GM12878 (cell line): ENCODE measurements around the gene ZNF791. TPM values are rescaled to one million over a fixed set of nuclear protein-coding genes. Genes with fewer than 3 reads are reported as not detected.
"Not testable (repeated sequence)": the region's sequence is repeated elsewhere in the genome, so short reads cannot be mapped to it uniquely, and the experiment has no call there.

ENCODE experiments used
- ATAC-seq: fragments of 200-7000 bp; cut with Tn5 transposase; 3 replicates; pipeline ENCODE4 v1.9.1; 2020; ENCODE audit warnings: mild to moderate bottlenecking, moderate library complexity
- BruUV-seq: library from RNA; stranded (reverse); fragments of 400-500 nt; replicated peaks from 2 replicates; lab custom pipeline; 2021; lab: Mats Ljungman, UMichigan
- CTCF ChIA-PET: fragments of 300-600 bp; sonication (Branson Sonifier 250); formaldehyde crosslinking; extraction: SDS; loops from one replicate; lab custom pipeline; 2021; ENCODE audit warnings: inconsistent platforms; lab: Yijun Ruan, JAX
- POLR2A ChIA-PET: fragments of 350-600 bp; formaldehyde crosslinking; extraction: SDS; loops from one replicate; lab custom pipeline; 2021; ENCODE audit warnings: inconsistent platforms; lab: Charles Lee
- RAD21 ChIA-PET: fragments of 300-600 bp; sonication (Branson Sonifier 250); formaldehyde crosslinking; loops from one replicate; lab custom pipeline; 2023; ENCODE audit warnings: antibody characterized with exemption; ENCODE audit not compliant: unreplicated experiment; lab: Charles Lee
- SMC1A ChIA-PET: fragments of 300-600 bp; sonication (Branson Sonifier 250); formaldehyde crosslinking; loops from one replicate; lab custom pipeline; 2023; ENCODE audit not compliant: unreplicated experiment, uncharacterized antibody; lab: Charles Lee
- DNase-seq: peaks from one replicate; pipeline ENCODE4 v3.0.0-alpha.2; 2011; ENCODE audit warnings: low read depth, low spot score
- FAIRE-seq: peaks from 3 replicates; lab custom pipeline; 2011; peaks lifted over from hg19 to GRCh38; lab: Jason Lieb, UNC
- H2AFZ ChIP-seq: 2 replicates; pipeline ENCODE4 v1.6.0; 2011; ENCODE audit warnings: low read depth, low read length, control low read depth; ENCODE audit not compliant: control insufficient read depth
- H3K27ac ChIP-seq: 2 replicates; pipeline ENCODE4 v1.5.1; 2011; ENCODE audit warnings: control low read depth; ENCODE audit not compliant: control insufficient read depth, insufficient read depth
- H3K27me3 ChIP-seq, 2 experiments: replicated peaks in 1 of 2; 2 replicates each; pipeline versions ENCODE4 v1.6.0 to v1.6.1; 2011; ENCODE audit warnings: low read length in 1 of 2; ENCODE audit not compliant: control insufficient read depth in 2 of 2, insufficient read depth in 2 of 2
- H3K36me3 ChIP-seq, 2 experiments: 2 replicates each; pipeline ENCODE4 v1.5.1; 2011; ENCODE audit warnings: low read length in 1 of 2; ENCODE audit not compliant: control insufficient read depth in 2 of 2, insufficient read depth in 2 of 2
- H3K4me1 ChIP-seq: 2 replicates; pipeline ENCODE4 v1.6.1; 2011; ENCODE audit warnings: mild to moderate bottlenecking, low read length, moderate library complexity, mixed read lengths; ENCODE audit not compliant: control insufficient read depth, insufficient read depth
- H3K4me2 ChIP-seq: 2 replicates; pipeline ENCODE4 v1.6.0; 2011; ENCODE audit warnings: control low read depth; ENCODE audit not compliant: control insufficient read depth, insufficient read depth
- H3K4me3 ChIP-seq: fragments of 200-600 bp; sonication (generic); 2 replicates; pipeline ENCODE4 v1.5.1; 2016
- H3K79me2 ChIP-seq: 2 replicates; pipeline ENCODE4 v1.6.0; 2011; ENCODE audit warnings: low read length; ENCODE audit not compliant: control insufficient read depth, insufficient read depth
- H3K9ac ChIP-seq: 2 replicates; pipeline ENCODE4 v1.8.0; 2011; ENCODE audit warnings: low read length, control low read depth, mixed read lengths; ENCODE audit not compliant: control insufficient read depth, insufficient read depth
- H3K9me3 ChIP-seq: replicated peaks from 3 replicates; pipeline ENCODE4 v1.5.1; 2011; ENCODE audit warnings: mild to moderate bottlenecking, low read length; ENCODE audit not compliant: control insufficient read depth, insufficient read depth
- H4K20me1 ChIP-seq: 2 replicates; pipeline ENCODE4 v1.6.0; 2011; ENCODE audit not compliant: control insufficient read depth, insufficient read depth
- PAX8 ChIP-seq: fragments of 450-650 bp; IDR thresholded peaks from 2 replicates; pipeline ENCODE4 v1.6.1; 2017; ENCODE audit warnings: mild to moderate bottlenecking, moderate library complexity
- WGBS: methylation state at CpG from one replicate; pipeline ENCODE4 v1.1.6; 2016; ENCODE audit warnings: low lambda C conversion rate; ENCODE audit not compliant: insufficient replicate concordance, insufficient coverage; ENCODE audit errors: missing lambda C conversion rate; 5-methylcytosine and 5-hydroxymethylcytosine counted together
- in situ Hi-C: fragments of 300-500 bp; cut with MboI; formaldehyde crosslinking; loops from 9 replicates; pipeline ENCODE4 v1.14.3; 2018; ENCODE audit warnings: mixed read lengths
- intact Hi-C: fragments of 100-400 bp; cut with micrococcal nuclease; formaldehyde crosslinking; loops from one replicate; pipeline ENCODE4 v1.14.2; 2022; ENCODE audit not compliant: unreplicated experiment
- polyA plus RNA-seq, 11 experiments: library from polyadenylated mRNA; depleted of rRNA in 4 of 11; unstranded in 6 of 11; stranded (reverse) in 5 of 11; fragments of >200 nt; fragmentation: Nextera tagmentation in 4 of 11; fragmentation: Illumina TruSeq in 1 of 11; extraction: Ambion mirVana in 4 of 11; extraction: Trizol in 1 of 11; gene quantifications; 1 replicate in 1 of 11; 2 replicates in 10 of 11; pipeline versions ENCODE4 v1.2.1 to v1.2.3, GENCODE V29; 2011 to 2016; ENCODE audit warnings: inconsistent platforms in 2 of 11, missing spikeins in 2 of 11, low read depth in 1 of 11
- total RNA-seq, 4 experiments: library from RNA; depleted of rRNA in 3 of 4; stranded (reverse); fragments of >200 nt in 3 of 4; fragmentation: Illumina TruSeq in 1 of 4; extraction: Trizol in 1 of 4; gene quantifications; 2 replicates each; pipeline versions ENCODE4 v1.2.1 to v1.2.3, GENCODE V29; 2013 to 2021

The ZNF791 gene
- total and polyA plus RNA-seq, 10 of the 15 experiments (the other 5 are each of a cell fraction or from before 2014, with no cell fraction given): 7.5 to 24.0 (median 11.8) TPM

DNA sequence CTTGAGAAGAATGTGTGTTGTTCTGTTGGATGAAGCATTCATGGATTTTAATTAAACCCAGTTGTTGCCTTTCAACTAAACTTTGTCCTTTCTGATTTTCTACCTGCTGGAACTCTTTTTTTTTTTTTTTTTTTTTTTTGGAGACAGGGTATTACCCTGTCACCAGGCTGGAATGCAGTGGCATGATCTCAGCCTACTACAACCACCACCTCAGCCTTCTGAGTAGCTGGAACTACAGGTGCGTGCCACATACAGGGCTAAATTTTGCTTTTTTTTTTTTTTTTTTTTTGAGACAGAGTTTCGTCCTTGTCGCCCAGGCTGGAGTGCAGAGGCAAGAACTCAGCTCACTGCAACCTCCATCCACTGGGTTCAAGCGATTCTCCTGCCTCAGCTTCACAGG is 6.9 kb downstream of the ZNF791 start:
- Histone ChIP-seq H3K4me1 (peaks cover 12% of the 10 kb centered on the region), H3K79me2 (peaks cover 59% of the 10 kb centered on the region), H4K20me1 (0 out of 2 replicates have a peak, but pooled peaks cover 3% of the 10 kb centered on the region), H3K4me2 (no peak overlapping the region; the same call in 1 of the 2 replicates), H3K36me3 (peaks cover 0 to 2% of the 10 kb centered on the region in 2 experiments; a peak in 2 of 4 replicates), H2AFZ (no peak overlapping the region), H3K27ac (no peak overlapping the region), H3K27me3 (no peaks in the 10 kb centered on the region), H3K9me3 (peaks cover 8% of the 10 kb centered on the region), H3K4me3 (no peak overlapping the region), H3K9ac (no peak overlapping the region)
- 72% methylated on average over 2 of the region's 4 CpGs for WGBS
- no peak for ATAC-seq
- FAIRE-seq: no peak
- in situ Hi-C loops (no loop called here), intact Hi-C loops (no loop called here)
- ChIA-PET POLR2A (interaction anchor here (0.6 to 1.1 kb wide), 3 partner anchors 9 to 265 kb away, joined by 3 to 8 read pairs (median 4); no protein-coding TSS in a partner anchor), SMC1A (no interaction called here), RAD21 (interaction anchor here (0.7 kb wide), 2 partner anchors 45 to 1050 kb away, joined by 4 read pairs; no protein-coding TSS in a partner anchor), CTCF (no interaction called here)
- TSS peak; percentile 3 for BruUV-seq
- no peak for TF ChIP-seq PAX8
- no peak for DNase-seq

- H4K20me1 ChIP-seq, ATAC-seq, FAIRE-seq, H3K4me3 ChIP-seq, H2AFZ ChIP-seq, in situ Hi-C loops, RAD21 ChIA-PET, H3K36me3 ChIP-seq, H3K4me1 ChIP-seq, intact Hi-C loops, SMC1A ChIA-PET, CTCF ChIA-PET, H3K4me2 ChIP-seq, DNase-seq, BruUV-seq, H3K27ac ChIP-seq, H3K9ac ChIP-seq, H3K27me3 ChIP-seq, POLR2A ChIA-PET: not testable (repeated sequence)
- H3K79me2 ChIP-seq: peaks cover 36% of the 10 kb centered on the region
- 91% methylated on average over 8 of the region's 26 CpGs for WGBS
- peaks cover 17% of the 10 kb centered on the region for H3K9me3 ChIP-seq
Measured at GRCh38 chr19:12621253-12622024, 10.7 kb downstream of the ZNF791 start.
